Measurements from ENCODE around the gene PRKAG3.

- TF ChIP-seq CTCF (IDR thresholded peaks at IDR 0.05) (no peak), POLR2AphosphoS5 (IDR thresholded peaks at IDR 0.05) (no peak), POLR2A (IDR thresholded peaks at IDR 0.05) (no peak)
Observed at GRCh38 chr2:218858671-218859555, 27.3 kb upstream of the PRKAG3 start.
